Mesenchymal stem cell (in vitro differentiated cells and primary cell): ENCODE measurements around the gene PPP1R3G.

ENCODE experiments used
- DNase-seq: peaks from one replicate; pipeline ENCODE4 v3.0.0-alpha.2; 2013
- H2AFZ ChIP-seq: one replicate; pipeline ENCODE4 v1.6.1; 2013; ENCODE audit warnings: low read depth, mild to moderate bottlenecking, control low read depth, inconsistent platforms, low read length, moderate library complexity
- H2AK5ac ChIP-seq: 2 replicates; pipeline ENCODE4 v1.6.1; 2013; ENCODE audit warnings: low read length, moderate library complexity, mild to moderate bottlenecking, inconsistent platforms; ENCODE audit not compliant: severe bottlenecking
- H2BK120ac ChIP-seq: one replicate; pipeline ENCODE4 v1.6.1; 2013; ENCODE audit warnings: low read depth, mild to moderate bottlenecking, inconsistent platforms, low read length, moderate library complexity
- H2BK12ac ChIP-seq, 2 experiments: one replicate each; pipeline ENCODE4 v1.6.1; 2013; ENCODE audit warnings: inconsistent platforms in 2 of 2, low read length in 2 of 2, mild to moderate bottlenecking in 2 of 2, moderate library complexity in 2 of 2, control low read depth in 1 of 2
- H2BK15ac ChIP-seq: one replicate; pipeline ENCODE4 v1.6.1; 2013; ENCODE audit warnings: mild to moderate bottlenecking, low read depth, inconsistent platforms; ENCODE audit not compliant: poor library complexity, severe bottlenecking
- H2BK5ac ChIP-seq: 2 replicates; pipeline ENCODE4 v1.6.1; 2013; ENCODE audit warnings: low read depth, mild to moderate bottlenecking, low read length, control low read depth, inconsistent platforms; ENCODE audit not compliant: poor library complexity, severe bottlenecking
- H3K14ac ChIP-seq, 2 experiments: one replicate each; pipeline ENCODE4 v1.6.1; 2013; ENCODE audit warnings: inconsistent platforms in 2 of 2, low read length in 2 of 2, control low read depth in 1 of 2, mild to moderate bottlenecking in 1 of 2, moderate library complexity in 1 of 2
- H3K18ac ChIP-seq, 2 experiments: one replicate each; pipeline ENCODE4 v1.6.1; 2013; ENCODE audit warnings: inconsistent platforms in 2 of 2, low read length in 2 of 2, control low read depth in 1 of 2, low read depth in 1 of 2, mild to moderate bottlenecking in 1 of 2
- H3K23ac ChIP-seq, 2 experiments: one replicate each; pipeline ENCODE4 v1.6.1; 2013; ENCODE audit warnings: inconsistent platforms in 2 of 2, low read length in 2 of 2, mild to moderate bottlenecking in 2 of 2, moderate library complexity in 2 of 2, control low read depth in 1 of 2
- H3K27ac ChIP-seq: 2 replicates; pipeline ENCODE4 v1.5.1; 2013; ENCODE audit warnings: mild to moderate bottlenecking, moderate library complexity, low read length, control low read depth, inconsistent platforms; ENCODE audit not compliant: poor library complexity, severe bottlenecking
- H3K27me3 ChIP-seq, 2 experiments: 2 replicates each; pipeline versions ENCODE4 v1.6.1 to v1.7.0; 2013; ENCODE audit warnings: low read length in 2 of 2, mild to moderate bottlenecking in 2 of 2, moderate library complexity in 2 of 2, control low read depth in 1 of 2, inconsistent platforms in 1 of 2; ENCODE audit not compliant: control insufficient read depth in 1 of 2, insufficient read depth in 1 of 2
- H3K36me3 ChIP-seq, 2 experiments: 2 replicates each; pipeline versions ENCODE4 v1.6.1 to v1.7.0; 2013; ENCODE audit warnings: low read length in 2 of 2, control low read depth in 1 of 2, inconsistent platforms in 1 of 2, low read depth in 1 of 2, mild to moderate bottlenecking in 1 of 2; ENCODE audit not compliant: insufficient read depth in 2 of 2, control insufficient read depth in 1 of 2
- H3K4ac ChIP-seq, 2 experiments: one replicate each; pipeline ENCODE4 v1.6.1; 2013; ENCODE audit warnings: inconsistent platforms in 2 of 2, low read length in 2 of 2, mild to moderate bottlenecking in 2 of 2, moderate library complexity in 2 of 2, control low read depth in 1 of 2, low read depth in 1 of 2
- H3K4me1 ChIP-seq: 2 replicates; pipeline ENCODE4 v1.6.1; 2013; ENCODE audit warnings: low read depth, low read length, control low read depth; ENCODE audit not compliant: control insufficient read depth, insufficient read depth
- H3K4me2 ChIP-seq: 2 replicates; pipeline ENCODE4 v1.6.1; 2013; ENCODE audit warnings: low read length, mild to moderate bottlenecking, inconsistent platforms; ENCODE audit not compliant: poor library complexity, severe bottlenecking
- H3K4me3 ChIP-seq, 2 experiments: 2 replicates each; pipeline versions ENCODE4 v1.5.1 to v1.7.0; 2013; ENCODE audit warnings: low read length in 2 of 2, mild to moderate bottlenecking in 2 of 2, control low read depth in 1 of 2, low read depth in 1 of 2; ENCODE audit not compliant: insufficient read depth in 1 of 2
- H3K79me1 ChIP-seq: replicated peaks from 2 replicates; pipeline ENCODE4 v1.6.1; 2013; ENCODE audit warnings: mild to moderate bottlenecking, control low read depth, low read length, inconsistent platforms; ENCODE audit not compliant: poor library complexity, severe bottlenecking
- H3K9ac ChIP-seq: 2 replicates; pipeline ENCODE4 v1.7.0; 2013; ENCODE audit warnings: mild to moderate bottlenecking, low read length, moderate library complexity
- H3K9me3 ChIP-seq: 2 replicates; pipeline ENCODE4 v1.7.0; 2013; ENCODE audit warnings: mild to moderate bottlenecking, low read length; ENCODE audit not compliant: control insufficient read depth
- H4K8ac ChIP-seq: one replicate; pipeline ENCODE4 v1.6.1; 2013; ENCODE audit warnings: inconsistent platforms, mild to moderate bottlenecking, low read length, moderate library complexity
- H4K91ac ChIP-seq: one replicate; pipeline ENCODE4 v1.6.1; 2013; ENCODE audit warnings: mild to moderate bottlenecking, low read length, inconsistent platforms
- WGBS: methylation state at CpG from one replicate; pipeline ENCODE4 v1.1.7; 2013; ENCODE audit warnings: mixed read lengths; 5-methylcytosine and 5-hydroxymethylcytosine counted together

Gene PPP1R3G

GRCh38 chr6:5127106-5127687 is 42.1 kb downstream of the PPP1R3G start:
- Histone ChIP-seq H3K9ac (no peak overlapping the region), H4K8ac (no peak overlapping the region), H3K4me1 (peaks cover 19% of the 10 kb centered on the region), H2BK12ac (no peak overlapping the region), H3K4ac (no peak overlapping the region), H2AK5ac (no peak overlapping the region), H3K9me3 (no peaks in the 10 kb centered on the region), H2AFZ (no peak overlapping the region), H3K27me3 (no peaks in the 10 kb centered on the region), H2BK120ac (no peak overlapping the region), H3K27ac (no peak overlapping the region), H3K4me2 (no peak overlapping the region), H3K14ac (no peak overlapping the region), H4K91ac (no peak overlapping the region), H2BK5ac (no peak overlapping the region), H3K79me1 (peaks cover 13% of the 10 kb centered on the region), H3K36me3 (peaks cover 0 to 9% of the 10 kb centered on the region in 2 experiments), H2BK15ac (no peak overlapping the region), H3K23ac (no peak overlapping the region), H3K18ac (no peak overlapping the region), H3K4me3 (no peak overlapping the region)
- no peak for DNase-seq
- 95% methylated on average over 6 of the region's 8 CpGs for WGBS

GRCh38 chr6:5128351-5128750 is 43.2 kb downstream of the PPP1R3G start:
- no peak overlapping the region for H3K27ac ChIP-seq
- H2BK12ac ChIP-seq, result no peak overlapping the region
- H2BK15ac ChIP-seq, result no peak overlapping the region
- H3K9ac ChIP-seq, result no peak overlapping the region
- no peak overlapping the region for H3K14ac ChIP-seq
- H3K4ac ChIP-seq, result no peak overlapping the region
- H3K9me3 ChIP-seq, result no peaks in the 10 kb centered on the region
- no peak overlapping the region for H3K4me3 ChIP-seq
- peaks cover 21% of the 10 kb centered on the region for H3K4me1 ChIP-seq
- peaks cover 8% of the 10 kb centered on the region for H3K79me1 ChIP-seq
- H3K36me3 ChIP-seq, result peaks cover 0 to 4% of the 10 kb centered on the region in 2 experiments
- H3K18ac ChIP-seq, result no peak overlapping the region
- no peak overlapping the region for H3K23ac ChIP-seq
- no peak overlapping the region for H4K8ac ChIP-seq
- H2BK5ac ChIP-seq, result no peak overlapping the region
- H2AFZ ChIP-seq, result no peak overlapping the region
- no peak overlapping the region for H3K4me2 ChIP-seq
- H3K27me3 ChIP-seq, result no peaks in the 10 kb centered on the region
- no peak overlapping the region for H2AK5ac ChIP-seq
- no peak overlapping the region for H4K91ac ChIP-seq
- no peak overlapping the region for H2BK120ac ChIP-seq
- WGBS, result 92% methylated on average over 4 of the region's 4 CpGs
- no peak for DNase-seq

DNA sequence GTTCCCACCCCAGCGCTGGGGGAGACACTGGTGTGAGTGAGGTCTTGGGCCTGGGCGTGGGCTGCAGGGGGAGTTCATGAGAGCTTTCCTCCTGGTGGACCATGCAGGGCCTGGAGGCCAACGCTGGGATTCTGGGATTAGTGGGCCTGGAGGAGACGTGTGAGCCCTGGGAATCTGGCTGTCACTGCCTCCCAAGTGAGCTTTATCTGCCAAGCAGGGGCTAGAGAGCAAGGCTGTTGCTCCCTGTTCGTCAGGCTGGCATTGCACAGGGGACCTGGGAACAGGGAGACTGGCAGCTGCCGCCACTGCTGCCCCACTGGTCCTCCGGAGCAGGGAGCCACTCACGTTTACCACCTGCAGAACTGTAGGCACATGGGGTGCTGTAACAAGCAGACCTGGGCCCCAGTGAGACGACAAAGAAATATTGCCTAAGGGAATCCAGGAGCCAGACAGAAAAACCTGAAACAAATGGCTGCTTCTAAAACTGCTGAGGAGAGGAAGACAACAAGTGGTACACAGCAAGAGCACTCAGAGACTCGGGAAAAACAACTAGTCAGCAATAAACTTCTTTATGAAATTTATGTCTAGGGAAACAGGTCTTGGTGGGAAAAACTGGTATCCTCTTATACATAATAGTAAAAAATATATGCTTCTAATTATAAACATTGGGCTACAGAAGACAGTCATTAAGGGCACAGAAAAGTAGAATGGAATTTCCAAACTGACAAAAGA is 45.2 kb downstream of the PPP1R3G start:
- Histone ChIP-seq H3K23ac (no peak overlapping the region), H3K9ac (no peak overlapping the region), H3K4me1 (peaks cover 12% of the 10 kb centered on the region), H3K27me3 (no peaks in the 10 kb centered on the region), H3K9me3 (no peaks in the 10 kb centered on the region), H3K14ac (peak overlapping the region in 1 of 2 experiments; percentile 83), H3K4me2 (no peak overlapping the region), H3K79me1 (peaks cover 6% of the 10 kb centered on the region), H3K4me3 (peak overlapping the region in 1 of 2 experiments; percentile 39), H3K4ac (peak overlapping the region in 1 of 2 experiments; percentile 46), H2BK120ac (no peak overlapping the region), H2BK5ac (no peak overlapping the region), H2AK5ac (no peak overlapping the region), H3K18ac (peak overlapping the region; percentile 41 to 86), H3K36me3 (peaks cover 0 to 4% of the 10 kb centered on the region in 2 experiments), H3K27ac (no peak overlapping the region), H2AFZ (no peak overlapping the region), H4K91ac (no peak overlapping the region), H4K8ac (peak overlapping the region; percentile 7), H2BK12ac (no peak overlapping the region), H2BK15ac (no peak overlapping the region)
- WGBS, result 85% methylated on average over 9 of the region's 10 CpGs
- no peak for DNase-seq

GRCh38 chr6:5132731-5133130 is 47.6 kb downstream of the PPP1R3G start:
- H2BK12ac ChIP-seq, result no peak overlapping the region
- 63% methylated on average over 7 of the region's 7 CpGs for WGBS
- peak overlapping the region; percentile 12 for H4K91ac ChIP-seq
- H2AFZ ChIP-seq, result no peak overlapping the region
- no peak overlapping the region for H4K8ac ChIP-seq
- H3K9ac ChIP-seq, result peak overlapping the region; percentile 62
- no peak overlapping the region for H3K27ac ChIP-seq
- no peak overlapping the region for H3K4ac ChIP-seq
- H3K4me1 ChIP-seq, result peaks cover 4% of the 10 kb centered on the region
- no peak overlapping the region for H2BK15ac ChIP-seq
- H3K18ac ChIP-seq, result peak overlapping the region in 1 of 2 experiments; percentile 2
- H3K4me3 ChIP-seq, result peak overlapping the region in 1 of 2 experiments; percentile 65
- no peak overlapping the region for H3K14ac ChIP-seq
- H3K27me3 ChIP-seq, result no peaks in the 10 kb centered on the region
- H2AK5ac ChIP-seq, result no peak overlapping the region
- H3K4me2 ChIP-seq, result no peak overlapping the region
- H3K79me1 ChIP-seq, result peaks cover 6% of the 10 kb centered on the region
- no peak overlapping the region for H2BK5ac ChIP-seq
- no peak overlapping the region for H3K23ac ChIP-seq
- no peak overlapping the region for H2BK120ac ChIP-seq
- H3K36me3 ChIP-seq, result peaks cover 0 to 4% of the 10 kb centered on the region in 2 experiments
- peak; percentile 93 for DNase-seq
- H3K9me3 ChIP-seq, result no peaks in the 10 kb centered on the region
